ENCODE measurements around the gene SFXN4. TPM values are rescaled to one million over a fixed set of nuclear protein-coding genes. Genes with fewer than 3 reads are reported as not detected.
A peak's percentile ranks its signal among the peaks of the same experiment; 100 is the strongest.

The SFXN4 gene
- total and polyA plus RNA-seq, 9 of the 15 experiments (the other 6 are each of a cell fraction or from before 2014, with no cell fraction given): 40.1 to 97.8 (median 54.5) TPM

GRCh38 chr10:119103903-119104653 is 61.4 kb downstream of the SFXN4 start, which contains the start of gene DENND10 (continued):
- TF ChIP-seq CTCFL (IDR thresholded peaks at IDR 0.05; ENCODE audit: borderline replicate concordance, insufficient read depth, low read depth, low read length, poor library complexity, severe bottlenecking) (peak; percentile 51), DIDO1 (tag; IDR thresholded peaks at IDR 0.05; ENCODE audit: low read depth) (no peak), ZNF316 (IDR thresholded peaks at IDR 0.05) (no peak), KDM2B (CRISPR knock-in tag; IDR thresholded peaks at IDR 0.05) (no peak), RB1 (IDR thresholded peaks at IDR 0.05; ENCODE audit: low read depth) (peak; percentile 54; the same call in 1 of the 2 replicates), FOXM1 (IDR thresholded peaks at IDR 0.05; ENCODE audit: low read depth) (no peak), FOXM1 (CRISPR knock-in tag; IDR thresholded peaks at IDR 0.05; ENCODE audit: low read depth) (no peak), ZNF175 (CRISPR knock-in tag; IDR thresholded peaks at IDR 0.05; ENCODE audit: low read depth) (no peak), ZKSCAN3 (CRISPR knock-in tag; IDR thresholded peaks at IDR 0.05) (no peak), HCFC1 (IDR thresholded peaks at IDR 0.05; ENCODE audit: low read depth, low read length) (no peak), UBTF (IDR thresholded peaks at IDR 0.05; ENCODE audit: borderline replicate concordance in 1 of 2, low read depth in 2 of 2, low read length in 2 of 2) (no peak), ZNF3 (CRISPR knock-in tag; IDR thresholded peaks at IDR 0.05) (no peak), NELFE (IDR thresholded peaks at IDR 0.05; ENCODE audit: insufficient read depth, insufficient read length) (no peak), CBX1 (IDR thresholded peaks at IDR 0.05; ENCODE audit: low read depth) (no peak), NBN (IDR thresholded peaks at IDR 0.05; ENCODE audit: low read depth) (no peak), SIN3A (IDR thresholded peaks at IDR 0.05; ENCODE audit: borderline replicate concordance in 2 of 2, control insufficient read depth in 1 of 2, low read depth in 2 of 2, low read length in 2 of 2) (peak in 1 of 2 experiments; percentile 58; a peak in 1 of 4 replicates), TFAP4 (CRISPR knock-in tag; IDR thresholded peaks at IDR 0.05; ENCODE audit: borderline replicate concordance) (peak; percentile 70; the same call in 1 of the 2 replicates)
- TF ChIP-seq, protein P1, sequence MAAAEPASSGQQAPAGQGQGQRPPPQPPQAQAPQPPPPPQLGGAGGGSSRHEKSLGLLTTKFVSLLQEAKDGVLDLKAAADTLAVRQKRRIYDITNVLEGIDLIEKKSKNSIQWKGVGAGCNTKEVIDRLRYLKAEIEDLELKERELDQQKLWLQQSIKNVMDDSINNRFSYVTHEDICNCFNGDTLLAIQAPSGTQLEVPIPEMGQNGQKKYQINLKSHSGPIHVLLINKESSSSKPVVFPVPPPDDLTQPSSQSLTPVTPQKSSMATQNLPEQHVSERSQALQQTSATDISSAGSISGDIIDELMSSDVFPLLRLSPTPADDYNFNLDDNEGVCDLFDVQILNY (CRISPR knock-in tag; IDR thresholded peaks at IDR 0.05): no peak
- TF ChIP-seq, protein P2, sequence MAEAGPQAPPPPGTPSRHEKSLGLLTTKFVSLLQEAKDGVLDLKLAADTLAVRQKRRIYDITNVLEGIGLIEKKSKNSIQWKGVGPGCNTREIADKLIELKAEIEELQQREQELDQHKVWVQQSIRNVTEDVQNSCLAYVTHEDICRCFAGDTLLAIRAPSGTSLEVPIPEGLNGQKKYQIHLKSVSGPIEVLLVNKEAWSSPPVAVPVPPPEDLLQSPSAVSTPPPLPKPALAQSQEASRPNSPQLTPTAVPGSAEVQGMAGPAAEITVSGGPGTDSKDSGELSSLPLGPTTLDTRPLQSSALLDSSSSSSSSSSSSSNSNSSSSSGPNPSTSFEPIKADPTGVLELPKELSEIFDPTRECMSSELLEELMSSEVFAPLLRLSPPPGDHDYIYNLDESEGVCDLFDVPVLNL (CRISPR knock-in tag; IDR thresholded peaks at IDR 0.05; ENCODE audit: low read depth): no peak
